ENCODE results near the gene TUT4. TPM values are rescaled to one million over a fixed set of nuclear protein-coding genes. Genes with fewer than 3 reads are reported as not detected.
A peak's percentile ranks its signal among the peaks of the same experiment; 100 is the strongest.

The TUT4 gene
- total RNA-seq (2014; rRNA removed) (36.1 and 37.4 TPM in 2 replicates), Bru-seq, nascent RNA (percentile 82 among the genes with signal in this experiment), BruChase-seq, experiment 1, labeled RNA remaining after a 6-hour chase (percentile 78 among the genes with signal in this experiment), BruChase-seq, experiment 2, labeled RNA remaining after a 2-hour chase (percentile 84 among the genes with signal in this experiment)
- long read RNA-seq, full-length matches to known transcripts: 2 of 52 reads
- long read RNA-seq, partial matches to known transcripts: 27 of 52 reads
- long read RNA-seq, other reads (novel, unspliced or antisense): 23 of 52 reads

GRCh38 chr1:52552505-52553361 lies at the start of gene TUT4:
Gene TUT4, minus strand, starts transcription at chr1:52553092. Its CDS starts 26,812 bp downstream, at chr1:52526280.
- Histone ChIP-seq H3K27me3 (ENCODE audit: low read length) (no peaks in the 10 kb centered on the region), H3K9me3 (ENCODE audit: low read length) (no peaks in the 10 kb centered on the region), H4K20me1 (ENCODE audit: low read length) (peaks cover 20% of the 10 kb centered on the region), H3K9me2 (replicated peaks; ENCODE audit: low read length) (no peaks in the 10 kb centered on the region), H3K4me2 (ENCODE audit: low read length) (peak within 1 kb of the TSS; percentile 91), H3K79me2 (ENCODE audit: low read length) (peaks cover 51% of the 10 kb centered on the region), H2AFZ (ENCODE audit: low read length) (peak within 1 kb of the TSS; percentile 92), H3K27ac (ENCODE audit: low read length) (peak within 1 kb of the TSS; percentile 48), H3K4me1 (ENCODE audit: insufficient read depth, low read length) (peaks cover 11% of the 10 kb centered on the region), H3K36me3 (ENCODE audit: low read depth, low read length) (no peaks in the 10 kb centered on the region), H3F3A (ENCODE audit: low read length, unreplicated experiment) (no peaks in the 10 kb centered on the region), H3K9ac (ENCODE audit: low read length) (peak within 1 kb of the TSS; percentile 83), H3K4me3 (ENCODE audit: low read length) (peak within 1 kb of the TSS; percentile 82)
- TF ChIP-seq, protein P1, sequence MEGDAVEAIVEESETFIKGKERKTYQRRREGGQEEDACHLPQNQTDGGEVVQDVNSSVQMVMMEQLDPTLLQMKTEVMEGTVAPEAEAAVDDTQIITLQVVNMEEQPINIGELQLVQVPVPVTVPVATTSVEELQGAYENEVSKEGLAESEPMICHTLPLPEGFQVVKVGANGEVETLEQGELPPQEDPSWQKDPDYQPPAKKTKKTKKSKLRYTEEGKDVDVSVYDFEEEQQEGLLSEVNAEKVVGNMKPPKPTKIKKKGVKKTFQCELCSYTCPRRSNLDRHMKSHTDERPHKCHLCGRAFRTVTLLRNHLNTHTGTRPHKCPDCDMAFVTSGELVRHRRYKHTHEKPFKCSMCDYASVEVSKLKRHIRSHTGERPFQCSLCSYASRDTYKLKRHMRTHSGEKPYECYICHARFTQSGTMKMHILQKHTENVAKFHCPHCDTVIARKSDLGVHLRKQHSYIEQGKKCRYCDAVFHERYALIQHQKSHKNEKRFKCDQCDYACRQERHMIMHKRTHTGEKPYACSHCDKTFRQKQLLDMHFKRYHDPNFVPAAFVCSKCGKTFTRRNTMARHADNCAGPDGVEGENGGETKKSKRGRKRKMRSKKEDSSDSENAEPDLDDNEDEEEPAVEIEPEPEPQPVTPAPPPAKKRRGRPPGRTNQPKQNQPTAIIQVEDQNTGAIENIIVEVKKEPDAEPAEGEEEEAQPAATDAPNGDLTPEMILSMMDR (conservative IDR thresholded peaks at IDR 0.05; ENCODE audit: low read depth, low read length): peak; percentile 12; the same call in 1 of the 2 replicates
- TF ChIP-seq EZH2 (IDR thresholded peaks at IDR 0.05; ENCODE audit: low read length, unreplicated experiment) (no peak), EZH2phosphoT487 (IDR thresholded peaks at IDR 0.05; ENCODE audit: borderline replicate concordance, low read length) (no peak)
- peak; percentile 66 for DNase-seq
- intact Hi-C loops (cut with micrococcal nuclease): loop anchor here (1.0 to 5.0 kb wide), 2 partner anchors 110 to 135 kb away; no protein-coding TSS in a partner anchor
- BruUV-seq (replicated peaks): no TSS peak
- peak; percentile 58 for ATAC-seq
- ChIA-PET POLR2A (ENCODE audit: unreplicated experiment) (interaction anchor here (0.6 kb wide), 1 partner anchor 150 kb away, joined by 11 read pairs; no protein-coding TSS in a partner anchor), CTCF (interaction anchor here (0.6 kb wide), 1 partner anchor 65 kb away, joined by 5 read pairs; no protein-coding TSS in a partner anchor)

GRCh38 chr1:52601991-52602855 lies 49.3 kb upstream of the TUT4 start, which contains the start of gene GPX7:
Gene GPX7, plus strand, starts transcription at chr1:52602371. Its CDS starts 39 bp downstream, at chr1:52602410.
- TF ChIP-seq EZH2phosphoT487 (IDR thresholded peaks at IDR 0.05; ENCODE audit: borderline replicate concordance, low read length): no peak
- TF ChIP-seq, protein P1 (conservative IDR thresholded peaks at IDR 0.05; ENCODE audit: low read depth, low read length): no peak
- no peak for TF ChIP-seq EZH2 (IDR thresholded peaks at IDR 0.05; ENCODE audit: low read length, unreplicated experiment)
- Histone ChIP-seq H2AFZ (ENCODE audit: low read length) (no peak within 1 kb of the TSS), H3K9ac (ENCODE audit: low read length) (no peak within 1 kb of the TSS), H3K4me2 (ENCODE audit: low read length) (no peak within 1 kb of the TSS), H3F3A (ENCODE audit: low read length, unreplicated experiment) (no peaks in the 10 kb centered on the region), H3K9me3 (ENCODE audit: low read length) (no peaks in the 10 kb centered on the region), H3K36me3 (ENCODE audit: low read depth, low read length) (no peaks in the 10 kb centered on the region), H3K27me3 (ENCODE audit: low read length) (no peaks in the 10 kb centered on the region), H3K4me3 (ENCODE audit: low read length) (no peak within 1 kb of the TSS), H4K20me1 (ENCODE audit: low read length) (no peaks in the 10 kb centered on the region), H3K27ac (ENCODE audit: low read length) (no peak within 1 kb of the TSS), H3K79me2 (ENCODE audit: low read length) (no peaks in the 10 kb centered on the region), H3K4me1 (ENCODE audit: insufficient read depth, low read length) (no peaks in the 10 kb centered on the region; the same call in 1 of the 2 replicates), H3K9me2 (replicated peaks; ENCODE audit: low read length) (no peaks in the 10 kb centered on the region)
- no peak for DNase-seq
- CTCF ChIA-PET: no interaction called here
- ATAC-seq: no peak
- no TSS peak for BruUV-seq (replicated peaks)
- POLR2A ChIA-PET (ENCODE audit: unreplicated experiment): no interaction called here
- intact Hi-C loops (cut with micrococcal nuclease): no loop called here
